Astrocyte (in vitro differentiated cells and primary cell): Measurements from ENCODE around the gene TRMT1. TPM values are rescaled to one million over a fixed set of nuclear protein-coding genes. Genes with fewer than 3 reads are reported as not detected.

Experiments used
- DNase-seq: peaks from one replicate; pipeline ENCODE4 v3.0.0-alpha.2; 2010; ENCODE audit warnings: low read depth
- FAIRE-seq: peaks from 2 replicates; lab custom pipeline; 2011; peaks lifted over from hg19 to GRCh38; lab: Jason Lieb, UNC
- H2AFZ ChIP-seq: 2 replicates; pipeline ENCODE4 v1.6.0; 2012; ENCODE audit warnings: low read depth, low read length, inconsistent platforms
- H3K27ac ChIP-seq: 2 replicates; pipeline ENCODE4 v1.5.1; 2011; ENCODE audit warnings: low read depth, low read length, inconsistent platforms
- H3K27me3 ChIP-seq: 2 replicates; pipeline ENCODE4 v1.6.0; 2011; ENCODE audit warnings: low read length, inconsistent platforms; ENCODE audit not compliant: insufficient read depth
- H3K36me3 ChIP-seq: 2 replicates; pipeline ENCODE4 v1.5.1; 2011; ENCODE audit warnings: low read length, inconsistent platforms; ENCODE audit not compliant: insufficient read depth
- H3K4me1 ChIP-seq: 2 replicates; pipeline ENCODE4 v1.5.1; 2011; ENCODE audit warnings: low read length, inconsistent platforms; ENCODE audit not compliant: insufficient read depth
- H3K4me2 ChIP-seq: 2 replicates; pipeline ENCODE4 v1.6.0; 2012; ENCODE audit warnings: low read length, inconsistent platforms
- H3K4me3 ChIP-seq: 2 replicates; pipeline ENCODE4 v1.5.1; 2011; ENCODE audit warnings: low read depth, mild to moderate bottlenecking, low read length, inconsistent platforms; ENCODE audit not compliant: insufficient read depth
- H3K79me2 ChIP-seq: 2 replicates; pipeline ENCODE4 v1.6.0; 2012; ENCODE audit warnings: mild to moderate bottlenecking, low read length, inconsistent platforms; ENCODE audit not compliant: insufficient read depth
- H3K9ac ChIP-seq: 2 replicates; pipeline ENCODE4 v1.6.0; 2012; ENCODE audit warnings: mild to moderate bottlenecking, low read length, inconsistent platforms
- H3K9me3 ChIP-seq: 2 replicates; pipeline ENCODE4 v1.5.1; 2012; ENCODE audit warnings: low read depth, mild to moderate bottlenecking, low read length, inconsistent platforms; ENCODE audit not compliant: insufficient read depth
- H4K20me1 ChIP-seq: 2 replicates; pipeline ENCODE4 v1.6.0; 2012; ENCODE audit warnings: low read length, inconsistent platforms; ENCODE audit not compliant: insufficient read depth
- H3K27ac Mint-ChIP-seq: one replicate; pipeline ENCODE4 v1.8.0; 2021; ENCODE audit warnings: mild to moderate bottlenecking, mixed read lengths; ENCODE audit not compliant: unreplicated experiment
- H3K27me3 Mint-ChIP-seq: one replicate; pipeline ENCODE4 v1.8.0; 2021; ENCODE audit warnings: low read depth, mixed read lengths; ENCODE audit not compliant: unreplicated experiment
- H3K36me3 Mint-ChIP-seq: one replicate; pipeline ENCODE4 v1.8.0; 2021; ENCODE audit warnings: low read depth, mixed read lengths; ENCODE audit not compliant: unreplicated experiment
- H3K4me1 Mint-ChIP-seq: one replicate; pipeline ENCODE4 v1.8.0; 2021; ENCODE audit warnings: low read depth, mixed read lengths; ENCODE audit not compliant: unreplicated experiment
- H3K4me3 Mint-ChIP-seq: one replicate; pipeline ENCODE4 v1.8.0; 2021; ENCODE audit warnings: mild to moderate bottlenecking, moderate library complexity, mixed read lengths; ENCODE audit not compliant: unreplicated experiment
- H3K9me3 Mint-ChIP-seq: one replicate; pipeline ENCODE4 v1.8.0; 2021; ENCODE audit warnings: mild to moderate bottlenecking, mixed read lengths; ENCODE audit not compliant: unreplicated experiment
- EZH2 ChIP-seq: IDR thresholded peaks from 2 replicates; pipeline ENCODE4 v1.6.1; 2012; ENCODE audit warnings: mild to moderate bottlenecking, low read length, inconsistent platforms; ENCODE audit not compliant: insufficient read depth
- total RNA-seq: library from RNA; stranded (reverse); gene quantifications from 2 replicates; pipeline ENCODE4 v1.2.1, GENCODE V29; 2021
- TF ChIP-seq, protein P1 (sequence below): IDR thresholded peaks from 2 replicates; pipeline ENCODE4 v1.5.1; 2011; ENCODE audit warnings: low read depth, mild to moderate bottlenecking, inconsistent platforms, low read length, moderate library complexity; ENCODE audit not compliant: insufficient read depth

The TRMT1 gene
- total RNA-seq, 1 donor from 2014 or later, result 43.3 TPM

DNA sequence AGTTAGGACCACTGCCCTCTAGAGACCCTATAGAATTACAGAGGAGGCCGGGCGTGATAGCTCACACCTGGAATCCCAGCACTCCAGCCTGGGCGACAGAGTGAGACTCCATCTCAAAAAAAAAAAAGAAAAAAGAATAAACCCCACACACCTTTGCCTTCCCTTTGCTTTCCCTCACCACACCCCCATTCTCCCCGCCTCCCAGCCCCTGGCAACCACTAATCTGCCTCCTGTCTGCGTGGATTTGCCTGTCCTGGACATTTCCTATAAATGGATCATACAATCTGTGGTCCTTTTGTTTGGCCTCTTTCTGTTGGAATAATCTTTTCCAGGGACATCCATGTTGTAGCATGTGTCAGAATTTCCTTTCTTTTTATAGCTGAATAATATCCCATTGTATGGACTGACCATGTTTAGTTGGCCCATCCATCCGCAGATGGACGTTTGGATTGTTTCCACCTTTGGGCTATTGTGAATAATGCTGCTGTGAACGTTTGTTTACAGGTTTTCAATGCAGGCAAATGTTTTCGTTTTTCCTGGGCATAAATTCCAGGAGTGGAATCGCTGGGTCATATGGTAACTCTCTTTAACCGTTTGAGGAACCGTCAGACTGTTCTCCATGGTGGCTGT, 16.8 kb upstream of the TRMT1 start:
- no peaks in the 10 kb centered on the region for H3K27me3 ChIP-seq
- Mint-ChIP-seq H3K27ac (peak overlapping the region; percentile 3), H3K4me1 (peaks cover 19% of the 10 kb centered on the region), H3K36me3 (peaks cover 21% of the 10 kb centered on the region), H3K27me3 (no peaks in the 10 kb centered on the region), H3K4me3 (peak overlapping the region; percentile 62), H3K9me3 (no peaks in the 10 kb centered on the region)
- FAIRE-seq, result no peak
- no peak overlapping the region for H3K9ac ChIP-seq
- H2AFZ ChIP-seq, result no peak overlapping the region
- peaks cover 15% of the 10 kb centered on the region for H3K4me1 ChIP-seq
- H3K9me3 ChIP-seq, result no peaks in the 10 kb centered on the region
- no peak overlapping the region for H3K4me2 ChIP-seq
- no peak overlapping the region for H3K4me3 ChIP-seq
- peaks cover 6% of the 10 kb centered on the region for H3K36me3 ChIP-seq
- H4K20me1 ChIP-seq, result peaks cover 93% of the 10 kb centered on the region
- TF ChIP-seq EZH2, result no peak
- TF ChIP-seq, protein P1, sequence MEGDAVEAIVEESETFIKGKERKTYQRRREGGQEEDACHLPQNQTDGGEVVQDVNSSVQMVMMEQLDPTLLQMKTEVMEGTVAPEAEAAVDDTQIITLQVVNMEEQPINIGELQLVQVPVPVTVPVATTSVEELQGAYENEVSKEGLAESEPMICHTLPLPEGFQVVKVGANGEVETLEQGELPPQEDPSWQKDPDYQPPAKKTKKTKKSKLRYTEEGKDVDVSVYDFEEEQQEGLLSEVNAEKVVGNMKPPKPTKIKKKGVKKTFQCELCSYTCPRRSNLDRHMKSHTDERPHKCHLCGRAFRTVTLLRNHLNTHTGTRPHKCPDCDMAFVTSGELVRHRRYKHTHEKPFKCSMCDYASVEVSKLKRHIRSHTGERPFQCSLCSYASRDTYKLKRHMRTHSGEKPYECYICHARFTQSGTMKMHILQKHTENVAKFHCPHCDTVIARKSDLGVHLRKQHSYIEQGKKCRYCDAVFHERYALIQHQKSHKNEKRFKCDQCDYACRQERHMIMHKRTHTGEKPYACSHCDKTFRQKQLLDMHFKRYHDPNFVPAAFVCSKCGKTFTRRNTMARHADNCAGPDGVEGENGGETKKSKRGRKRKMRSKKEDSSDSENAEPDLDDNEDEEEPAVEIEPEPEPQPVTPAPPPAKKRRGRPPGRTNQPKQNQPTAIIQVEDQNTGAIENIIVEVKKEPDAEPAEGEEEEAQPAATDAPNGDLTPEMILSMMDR, result no peak
- no peak overlapping the region for H3K27ac ChIP-seq
- no peak for DNase-seq
- H3K79me2 ChIP-seq, result peaks cover 95% of the 10 kb centered on the region

DNA sequence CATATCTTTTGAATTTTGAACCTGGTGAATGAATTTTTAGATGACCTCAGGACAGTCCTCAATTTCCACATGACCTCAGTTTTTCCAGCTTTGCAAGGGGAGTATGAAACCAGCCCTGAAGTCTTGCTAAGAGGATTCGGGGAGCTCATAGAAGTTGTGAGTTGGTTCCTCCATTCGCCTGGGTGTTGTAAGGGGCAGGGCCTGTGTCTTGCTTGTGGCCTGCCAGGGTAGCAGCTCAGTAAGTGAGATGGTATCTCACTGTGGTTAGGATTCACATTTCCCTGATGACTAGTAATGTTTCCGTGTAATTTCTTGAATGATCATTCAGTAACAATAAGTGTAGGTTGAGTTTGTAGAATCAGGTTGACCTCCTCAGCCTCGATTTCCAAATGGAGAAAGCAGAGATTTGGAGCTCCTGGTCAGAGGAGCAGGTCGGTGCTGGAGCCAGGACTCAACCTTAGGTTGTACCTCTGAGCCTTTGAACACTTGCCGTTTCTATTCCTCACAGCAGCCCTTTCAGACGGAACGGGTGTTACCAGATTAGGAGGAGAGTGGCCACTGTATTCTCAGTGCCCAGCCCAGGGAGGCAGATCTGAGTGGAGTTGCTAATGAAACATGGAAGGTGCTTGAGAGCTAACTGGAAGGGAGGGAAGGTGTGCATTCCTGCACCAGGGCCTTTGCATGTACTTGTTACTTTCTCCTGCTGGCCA, 16.1 kb upstream of the TRMT1 start:
- TF ChIP-seq EZH2, result no peak
- TF ChIP-seq, protein P1, result no peak
- DNase-seq, result peak; percentile 84
- Histone ChIP-seq H4K20me1 (peaks cover 96% of the 10 kb centered on the region), H3K9me3 (no peaks in the 10 kb centered on the region), H2AFZ (no peak overlapping the region), H3K9ac (peak overlapping the region; percentile 3), H3K36me3 (peaks cover 4% of the 10 kb centered on the region), H3K4me3 (no peak overlapping the region), H3K4me1 (peaks cover 15% of the 10 kb centered on the region), H3K79me2 (peaks cover 97% of the 10 kb centered on the region), H3K27me3 (no peaks in the 10 kb centered on the region), H3K27ac (peak overlapping the region; percentile 56), H3K4me2 (peak overlapping the region; percentile 52)
- FAIRE-seq, result peak; percentile 43
- Mint-ChIP-seq H3K4me1 (peaks cover 25% of the 10 kb centered on the region), H3K27me3 (no peaks in the 10 kb centered on the region), H3K4me3 (no peak overlapping the region), H3K9me3 (no peaks in the 10 kb centered on the region), H3K27ac (peak overlapping the region; percentile 54), H3K36me3 (peaks cover 15% of the 10 kb centered on the region)

DNA sequence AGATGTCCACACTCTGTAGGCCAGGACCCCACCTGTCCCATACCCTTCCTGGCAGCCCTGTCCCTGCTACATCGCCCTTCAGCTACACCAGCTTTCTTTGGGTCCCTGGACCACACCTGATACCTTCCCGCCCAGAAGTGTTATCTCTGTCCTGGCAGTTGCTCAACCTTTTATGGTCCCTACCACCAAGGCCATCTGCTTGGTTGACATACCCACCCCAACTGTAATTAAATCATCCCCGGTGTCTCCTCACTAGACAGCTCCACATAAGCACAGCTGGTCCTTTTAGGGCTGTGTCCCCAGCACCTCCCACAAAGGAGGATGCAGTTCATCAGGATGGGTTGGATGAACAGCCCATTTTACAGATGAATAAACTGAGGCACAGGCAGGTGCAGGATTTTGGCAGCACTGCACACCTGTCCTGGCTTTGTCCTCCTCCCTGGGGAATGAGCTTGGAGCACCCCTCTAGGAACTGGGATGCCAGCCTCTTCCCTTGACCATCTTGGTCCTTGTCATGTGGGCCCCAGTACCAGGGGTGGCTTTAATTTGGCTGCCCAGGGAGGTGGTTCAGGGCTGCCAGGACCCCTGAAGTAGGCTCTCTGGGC, 14.4 kb upstream of the TRMT1 start:
- Histone ChIP-seq H3K79me2 (peaks cover 100% of the 10 kb centered on the region), H3K27ac (no peak overlapping the region)
- TF ChIP-seq EZH2, result no peak
- TF ChIP-seq, protein P1, result no peak

More for the DNA sequence above, 14.4 kb upstream of the TRMT1 start:
- DNase-seq (no peak), FAIRE-seq (no peak)
- Mint-ChIP-seq H3K27me3 (no peaks in the 10 kb centered on the region), H3K9me3 (no peaks in the 10 kb centered on the region), H3K4me3 (no peak overlapping the region), H3K27ac (no peak overlapping the region), H3K4me1 (peaks cover 26% of the 10 kb centered on the region), H3K36me3 (peaks cover 13% of the 10 kb centered on the region)
- Histone ChIP-seq H3K36me3 (peaks cover 4% of the 10 kb centered on the region), H3K9me3 (no peaks in the 10 kb centered on the region), H3K4me2 (no peak overlapping the region), H4K20me1 (peaks cover 95% of the 10 kb centered on the region), H3K9ac (peak overlapping the region; percentile 18), H3K27me3 (no peaks in the 10 kb centered on the region), H3K4me3 (no peak overlapping the region), H3K4me1 (peaks cover 15% of the 10 kb centered on the region), H2AFZ (no peak overlapping the region)
